ENCODE data around the gene MRPS25.

GRCh38 chr3:15110206-15110605 is 45.1 kb upstream of the MRPS25 start:
- TF ChIP-seq TAF1 (IDR thresholded peaks at IDR 0.05; ENCODE audit: low read depth): no peak
- no peak for TF ChIP-seq CEBPB (IDR thresholded peaks at IDR 0.05)
- TF ChIP-seq EP300 (IDR thresholded peaks at IDR 0.05; ENCODE audit: borderline replicate concordance): no peak
- TF ChIP-seq REST (IDR thresholded peaks at IDR 0.05; ENCODE audit: low read depth): no peak
- TF ChIP-seq MAX (IDR thresholded peaks at IDR 0.05): no peak
- TF ChIP-seq RAD21 (IDR thresholded peaks at IDR 0.05; ENCODE audit: low read depth): no peak
- no peak for TF ChIP-seq YY1 (IDR thresholded peaks at IDR 0.05; ENCODE audit: low read depth)
- no peak for TF ChIP-seq FOXM1 (IDR thresholded peaks at IDR 0.05; ENCODE audit: borderline replicate concordance, low read depth)
- TF ChIP-seq NFIC (IDR thresholded peaks at IDR 0.05): no peak
